ENCODE data around the gene NKAIN1. TPM values are rescaled to one million over a fixed set of nuclear protein-coding genes. Genes with fewer than 3 reads are reported as not detected.

NKAIN1 gene
- total RNA-seq, 1 experiment from 2014 or later, result 1.4 TPM

DNA sequence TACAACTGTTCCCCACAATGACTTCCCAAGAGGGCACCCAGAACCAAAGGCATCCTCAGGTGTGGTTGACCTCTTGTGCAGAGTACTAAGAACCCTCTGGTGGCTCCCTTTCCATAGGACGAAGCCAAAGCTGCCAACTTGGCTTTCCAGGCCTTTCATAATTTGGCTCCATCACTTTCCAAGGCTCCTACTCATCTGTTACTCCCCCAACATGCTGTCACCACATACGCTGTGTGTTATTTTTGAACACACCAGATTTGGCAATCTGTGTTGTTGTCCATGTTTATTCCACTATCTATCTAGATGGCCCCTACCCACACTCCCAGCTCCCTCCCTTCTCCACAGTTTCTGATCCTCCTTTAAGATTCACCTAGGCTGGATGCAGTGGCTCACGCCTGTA is 10.2 kb upstream of the NKAIN1 start:
- ChIA-PET CTCF (no interaction called here), POLR2A (ENCODE audit: low non-redundant PET) (no interaction called here)
- BruUV-seq (replicated peaks), result no TSS peak
- Histone ChIP-seq H3K27ac (ENCODE audit: low read depth, low read length, poor library complexity, severe bottlenecking) (no peak overlapping the region), H3K36me3 (ENCODE audit: insufficient read depth, low read length, poor library complexity, severe bottlenecking) (no peaks in the 10 kb centered on the region), H3K9me3 (ENCODE audit: low read depth, low read length, poor library complexity, severe bottlenecking) (no peaks in the 10 kb centered on the region), H3K27me3 (replicated peaks; ENCODE audit: insufficient read depth, low read depth, low read length, poor library complexity) (no peaks in the 10 kb centered on the region), H3K4me1 (ENCODE audit: insufficient read depth, low read length, poor library complexity, severe bottlenecking) (no peaks in the 10 kb centered on the region), H3K4me3 (ENCODE audit: low read depth, low read length, poor library complexity, severe bottlenecking) (no peak overlapping the region)
- intact Hi-C loops (cut with micrococcal nuclease; ENCODE audit: unreplicated experiment), result no loop called here
- TF ChIP-seq, protein P1, sequence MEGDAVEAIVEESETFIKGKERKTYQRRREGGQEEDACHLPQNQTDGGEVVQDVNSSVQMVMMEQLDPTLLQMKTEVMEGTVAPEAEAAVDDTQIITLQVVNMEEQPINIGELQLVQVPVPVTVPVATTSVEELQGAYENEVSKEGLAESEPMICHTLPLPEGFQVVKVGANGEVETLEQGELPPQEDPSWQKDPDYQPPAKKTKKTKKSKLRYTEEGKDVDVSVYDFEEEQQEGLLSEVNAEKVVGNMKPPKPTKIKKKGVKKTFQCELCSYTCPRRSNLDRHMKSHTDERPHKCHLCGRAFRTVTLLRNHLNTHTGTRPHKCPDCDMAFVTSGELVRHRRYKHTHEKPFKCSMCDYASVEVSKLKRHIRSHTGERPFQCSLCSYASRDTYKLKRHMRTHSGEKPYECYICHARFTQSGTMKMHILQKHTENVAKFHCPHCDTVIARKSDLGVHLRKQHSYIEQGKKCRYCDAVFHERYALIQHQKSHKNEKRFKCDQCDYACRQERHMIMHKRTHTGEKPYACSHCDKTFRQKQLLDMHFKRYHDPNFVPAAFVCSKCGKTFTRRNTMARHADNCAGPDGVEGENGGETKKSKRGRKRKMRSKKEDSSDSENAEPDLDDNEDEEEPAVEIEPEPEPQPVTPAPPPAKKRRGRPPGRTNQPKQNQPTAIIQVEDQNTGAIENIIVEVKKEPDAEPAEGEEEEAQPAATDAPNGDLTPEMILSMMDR (conservative IDR thresholded peaks at IDR 0.05; ENCODE audit: low read depth, low read length), result no peak
- TF ChIP-seq EZH2 (IDR thresholded peaks at IDR 0.05; ENCODE audit: borderline replicate concordance, low read depth, low read length, poor library complexity, severe bottlenecking), result no peak
- no peak for DNase-seq (ENCODE audit: low spot score)

GRCh38 chr1:31248276-31248675 is 8.6 kb upstream of the NKAIN1 start:
- CTCF ChIA-PET, result no interaction called here
- POLR2A ChIA-PET (ENCODE audit: low non-redundant PET), result no interaction called here
- TF ChIP-seq, protein P1 (conservative IDR thresholded peaks at IDR 0.05; ENCODE audit: low read depth, low read length), result no peak
- no peak for TF ChIP-seq EZH2 (IDR thresholded peaks at IDR 0.05; ENCODE audit: borderline replicate concordance, low read depth, low read length, poor library complexity, severe bottlenecking)
- Histone ChIP-seq H3K36me3 (ENCODE audit: insufficient read depth, low read length, poor library complexity, severe bottlenecking) (no peaks in the 10 kb centered on the region), H3K27ac (ENCODE audit: low read depth, low read length, poor library complexity, severe bottlenecking) (no peak overlapping the region), H3K4me1 (ENCODE audit: insufficient read depth, low read length, poor library complexity, severe bottlenecking) (no peaks in the 10 kb centered on the region), H3K9me3 (ENCODE audit: low read depth, low read length, poor library complexity, severe bottlenecking) (no peaks in the 10 kb centered on the region), H3K27me3 (replicated peaks; ENCODE audit: insufficient read depth, low read depth, low read length, poor library complexity) (no peaks in the 10 kb centered on the region), H3K4me3 (ENCODE audit: low read depth, low read length, poor library complexity, severe bottlenecking) (no peak overlapping the region)
- intact Hi-C loops (cut with micrococcal nuclease; ENCODE audit: unreplicated experiment), result no loop called here
- DNase-seq (ENCODE audit: low spot score), result no peak
- BruUV-seq (replicated peaks), result no TSS peak

- Histone ChIP-seq H3K27ac (ENCODE audit: low read depth, low read length, poor library complexity, severe bottlenecking) (no peak overlapping the region), H3K9me3 (ENCODE audit: low read depth, low read length, poor library complexity, severe bottlenecking) (no peaks in the 10 kb centered on the region), H3K4me1 (ENCODE audit: insufficient read depth, low read length, poor library complexity, severe bottlenecking) (no peaks in the 10 kb centered on the region), H3K4me3 (ENCODE audit: low read depth, low read length, poor library complexity, severe bottlenecking) (no peak overlapping the region), H3K36me3 (ENCODE audit: insufficient read depth, low read length, poor library complexity, severe bottlenecking) (no peaks in the 10 kb centered on the region), H3K27me3 (replicated peaks; ENCODE audit: insufficient read depth, low read depth, low read length, poor library complexity) (peaks cover 19% of the 10 kb centered on the region)
- no peak for TF ChIP-seq EZH2 (IDR thresholded peaks at IDR 0.05; ENCODE audit: borderline replicate concordance, low read depth, low read length, poor library complexity, severe bottlenecking)
- TF ChIP-seq, protein P1 (conservative IDR thresholded peaks at IDR 0.05; ENCODE audit: low read depth, low read length), result no peak
- ChIA-PET CTCF (no interaction called here), POLR2A (ENCODE audit: low non-redundant PET) (no interaction called here)
- BruUV-seq (replicated peaks), result no TSS peak
- DNase-seq (ENCODE audit: low spot score), result no peak
- intact Hi-C loops (cut with micrococcal nuclease; ENCODE audit: unreplicated experiment), result no loop called here
Observed at GRCh38 chr1:31244326-31244725, 4.6 kb upstream of the NKAIN1 start.

Measured in A673 (cell line).